Thyroid gland (tissue), 4 donors: ENCODE data around the gene ELL. TPM values are rescaled to one million over a fixed set of nuclear protein-coding genes. Genes with fewer than 3 reads are reported as not detected.

ENCODE experiments used
- DNase-seq, 2 donors: peaks; one replicate each; pipeline ENCODE4 v3.0.0-alpha.2; 2019
- H3K27ac ChIP-seq, 3 donors: fragments of 200-600 bp; sonication (generic); 1 replicate in 2 of 3; 2 replicates in 1 of 3; pipeline ENCODE4 v1.5.1; 2016 to 2019; ENCODE audit warnings: mild to moderate bottlenecking in 1 of 3, moderate library complexity in 1 of 3
- H3K27me3 ChIP-seq: fragments of 200-600 bp; sonication (generic); one replicate; pipeline ENCODE4 v1.5.1; 2019
- H3K36me3 ChIP-seq, 2 donors: fragments of 200-600 bp; sonication (generic); one replicate each; pipeline ENCODE4 v1.5.1; 2016 to 2019
- H3K4me1 ChIP-seq, 2 donors: fragments of 200-600 bp; sonication (generic); one replicate each; pipeline ENCODE4 v1.5.1; 2017 to 2019
- H3K4me3 ChIP-seq, 3 donors: fragments of 200-600 bp; sonication (generic); replicated peaks in 1 of 3; 1 replicate in 2 of 3; 2 replicates in 1 of 3; pipeline ENCODE4 v1.5.1; 2016; ENCODE audit warnings: mild to moderate bottlenecking in 1 of 3
- H3K9me3 ChIP-seq: fragments of 200-600 bp; sonication (generic); one replicate; pipeline ENCODE4 v1.5.1; 2017
- CTCF ChIP-seq, 6 experiments: fragments of 200-600 bp in 3 of 6; fragments of 450-650 bp in 3 of 6; sonication (generic) in 3 of 6; IDR thresholded peaks; one replicate each; pipeline ENCODE4 v1.5.1; 2016 to 2019; ENCODE audit warnings: antibody characterized with exemption in 6 of 6, mild to moderate bottlenecking in 2 of 6, inconsistent platforms in 1 of 6, moderate library complexity in 1 of 6
- POLR2A ChIP-seq, 2 donors: fragments of 450-650 bp; IDR thresholded peaks; one replicate each; pipeline ENCODE4 v1.6.1; 2017; ENCODE audit warnings: antibody characterized with exemption in 2 of 2, mild to moderate bottlenecking in 2 of 2, moderate library complexity in 1 of 2
- WGBS, 2 donors: methylation state at CpG; one replicate each; pipeline ENCODE4 v1.1.5; 2017; 5-methylcytosine and 5-hydroxymethylcytosine counted together
- intact Hi-C: fragments of 100-400 bp; cut with DNase I; formaldehyde crosslinking; loops from one replicate; pipeline ENCODE4 v1.15.1; 2023
- total RNA-seq, 4 donors: library from RNA; depleted of rRNA; stranded (reverse); fragments of >200 nt; gene quantifications; one replicate each; pipeline ENCODE4 v1.2.3, GENCODE V29; 2016

Gene ELL
- total RNA-seq, 4 donors from 2014 or later = 10.8 to 31.0 (median 11.5) TPM

DNA sequence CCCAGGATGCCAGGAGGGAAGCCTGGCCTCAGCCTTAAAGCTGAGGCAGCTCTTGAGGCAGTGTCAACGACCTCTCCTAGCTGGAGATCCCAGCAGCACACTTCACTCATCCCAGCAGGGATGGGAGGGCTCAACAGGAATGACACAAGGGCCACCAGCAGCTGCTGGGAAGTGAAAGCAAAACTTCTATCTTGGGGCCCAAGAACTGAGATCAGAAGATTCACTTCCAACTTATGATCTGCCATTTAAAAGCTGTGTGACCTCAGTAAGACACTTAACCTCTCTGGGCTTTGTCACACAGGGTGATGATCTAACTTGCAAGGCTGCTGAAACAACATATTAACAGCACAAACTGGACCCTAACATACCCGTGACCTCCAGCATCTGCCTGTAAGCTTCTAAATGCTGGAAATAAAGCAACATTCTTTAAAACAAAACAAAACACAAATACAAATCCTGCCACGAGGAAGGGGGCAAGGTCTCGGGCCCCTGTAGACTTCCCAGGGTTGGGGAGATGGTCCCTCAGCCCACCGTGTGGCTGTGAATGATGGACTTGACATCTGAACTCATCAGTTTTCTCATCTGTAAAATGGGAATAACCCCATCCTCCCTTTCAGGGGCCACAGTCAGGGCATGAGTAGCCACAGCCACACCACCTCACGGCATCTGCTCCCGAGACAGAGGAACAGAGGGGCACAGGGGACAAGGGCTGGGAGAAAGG lies 22.7 kb downstream of the ELL start:
- H3K36me3 ChIP-seq = no peaks in the 10 kb centered on the region
- H3K9me3 ChIP-seq = no peaks in the 10 kb centered on the region
- no peak overlapping the region for H3K4me3 ChIP-seq
- no peaks in the 10 kb centered on the region for H3K27me3 ChIP-seq
- intact Hi-C loops = no loop called here
- H3K4me1 ChIP-seq = peaks cover 68 to 93% of the 10 kb centered on the region in 2 donors
- no peak for DNase-seq
- TF ChIP-seq POLR2A (IDR thresholded peaks at IDR 0.05) (no peak), CTCF (IDR thresholded peaks at IDR 0.05) (no peak)
- peak overlapping the region in 1 of 3 donors; percentile 2 for H3K27ac ChIP-seq
- WGBS, 2 donors = 80 to 84% methylated on average over 7 of the region's 7 CpGs

DNA sequence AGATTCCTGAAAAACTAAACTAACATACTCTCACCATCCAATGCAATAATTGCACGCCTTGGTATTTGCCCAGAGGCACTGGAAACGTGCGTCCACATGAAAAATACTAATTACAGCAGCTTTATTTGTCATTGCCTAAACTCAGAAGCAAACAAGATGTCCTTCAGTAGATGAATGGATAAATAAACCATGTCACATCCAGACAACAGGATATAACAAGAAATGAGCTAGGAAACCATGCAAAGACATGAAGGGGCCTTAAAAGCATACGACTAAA lies 25.0 kb downstream of the ELL start:
- H3K27ac ChIP-seq = peak overlapping the region in 1 of 3 donors; percentile 47
- peaks cover 46 to 73% of the 10 kb centered on the region in 2 donors for H3K4me1 ChIP-seq
- TF ChIP-seq POLR2A (IDR thresholded peaks at IDR 0.05) (no peak), CTCF (IDR thresholded peaks at IDR 0.05) (no peak)
- WGBS, 2 donors = 92 to 93% methylated on average over 4 of the region's 4 CpGs
- intact Hi-C loops = no loop called here
- no peak for DNase-seq
- no peak overlapping the region for H3K4me3 ChIP-seq
- H3K36me3 ChIP-seq = no peaks in the 10 kb centered on the region
- no peaks in the 10 kb centered on the region for H3K27me3 ChIP-seq
- no peaks in the 10 kb centered on the region for H3K9me3 ChIP-seq

DNA sequence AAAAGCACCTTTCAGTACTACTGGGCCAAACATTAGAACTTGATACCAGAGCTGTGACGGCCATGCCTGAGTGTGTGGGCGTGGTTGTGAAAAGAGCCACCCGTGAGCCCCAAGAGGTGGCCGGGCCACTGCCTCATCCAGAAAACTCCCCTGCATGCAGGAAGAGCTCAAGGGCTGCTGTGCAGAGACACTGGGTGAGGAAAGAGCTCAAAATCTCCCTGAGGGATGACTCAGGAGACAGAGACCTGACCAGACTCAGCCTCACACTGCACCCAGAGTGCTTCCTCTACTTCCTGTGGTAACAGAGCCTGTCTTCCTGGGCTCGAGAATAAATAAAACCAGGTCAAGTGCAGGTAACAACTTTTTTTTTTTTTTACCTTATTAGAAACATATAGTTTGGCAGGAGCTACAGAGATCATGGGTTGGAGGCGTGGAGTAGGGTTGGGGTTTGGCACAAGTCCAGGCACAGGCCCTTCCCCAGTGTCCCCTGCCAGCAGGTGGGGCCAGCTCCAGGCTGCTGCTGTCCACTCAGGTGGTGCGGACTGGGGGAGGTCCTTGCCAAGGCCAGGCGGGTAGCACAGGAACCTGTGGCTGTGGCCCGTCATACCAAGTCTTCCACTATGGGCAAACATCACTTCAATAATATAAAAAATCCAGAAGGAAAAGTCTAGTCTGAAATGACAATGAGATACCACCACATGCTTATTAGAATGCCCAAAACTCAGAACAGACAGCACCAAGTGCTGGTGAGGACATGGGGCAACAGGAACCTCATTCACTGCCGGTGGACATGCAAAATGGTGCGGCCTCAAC lies 25.5 kb downstream of the ELL start:
- 49 to 53% methylated on average over 7 to 11 of the region's 11 CpGs for WGBS, 2 donors
- TF ChIP-seq CTCF (IDR thresholded peaks at IDR 0.05) (no peak), POLR2A (IDR thresholded peaks at IDR 0.05) (no peak)
- H3K27me3 ChIP-seq = no peaks in the 10 kb centered on the region
- H3K27ac ChIP-seq = peak overlapping the region in 2 of 3 donors; percentile 32 to 47
- H3K36me3 ChIP-seq = no peaks in the 10 kb centered on the region
- no peak overlapping the region for H3K4me3 ChIP-seq
- H3K9me3 ChIP-seq = no peaks in the 10 kb centered on the region
- peaks cover 40 to 68% of the 10 kb centered on the region in 2 donors for H3K4me1 ChIP-seq
- intact Hi-C loops = no loop called here
- DNase-seq = peak; percentile 84 to 88

DNA sequence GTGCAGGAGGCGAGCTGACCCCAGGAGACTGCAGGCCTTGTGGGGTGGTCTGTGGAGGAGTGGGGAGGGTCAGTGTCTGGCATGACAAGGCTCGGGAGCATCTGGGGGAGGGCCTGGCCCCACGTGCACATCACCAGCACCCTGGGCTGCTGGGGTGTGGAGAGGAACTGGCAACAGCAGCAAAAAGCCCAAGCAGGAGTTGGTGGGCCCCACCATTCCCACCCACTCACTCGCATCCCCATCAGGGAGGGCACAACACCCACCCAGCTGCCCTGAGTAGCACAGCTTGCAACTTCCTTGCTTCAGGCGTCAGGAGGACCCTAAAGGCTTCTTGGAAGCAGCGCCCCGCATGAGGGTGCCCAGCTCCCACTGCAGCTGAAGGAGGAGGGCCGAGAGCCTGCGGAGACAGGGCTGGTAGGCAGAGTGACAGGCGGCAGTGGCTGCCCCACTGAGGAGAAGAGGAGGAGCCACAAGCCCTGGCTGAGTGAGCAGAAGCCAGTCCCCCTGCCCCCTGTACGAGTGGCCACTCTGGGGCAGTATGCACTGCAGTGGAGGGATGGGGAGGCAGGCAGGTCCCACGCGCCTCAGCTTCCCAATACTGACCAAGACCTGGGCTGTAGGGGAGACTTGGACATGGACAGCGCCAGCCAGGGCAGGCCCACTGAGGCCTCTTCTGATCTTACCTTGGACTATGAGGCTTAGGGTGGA lies 26.5 kb downstream of the ELL start:
- Histone ChIP-seq H3K4me3 (no peak overlapping the region), H3K36me3 (no peaks in the 10 kb centered on the region), H3K27me3 (no peaks in the 10 kb centered on the region), H3K27ac (no peak overlapping the region), H3K9me3 (no peaks in the 10 kb centered on the region), H3K4me1 (peaks cover 32 to 58% of the 10 kb centered on the region in 2 donors)
- TF ChIP-seq POLR2A (IDR thresholded peaks at IDR 0.05) = no peak
- TF ChIP-seq CTCF (IDR thresholded peaks at IDR 0.05) = no peak
- WGBS, 2 donors = 79 to 81% methylated on average over 9 to 11 of the region's 14 CpGs
- no peak for DNase-seq
- intact Hi-C loops = no loop called here
